Measurements from ENCODE around the gene USP6NL.

The USP6NL gene

DNA sequence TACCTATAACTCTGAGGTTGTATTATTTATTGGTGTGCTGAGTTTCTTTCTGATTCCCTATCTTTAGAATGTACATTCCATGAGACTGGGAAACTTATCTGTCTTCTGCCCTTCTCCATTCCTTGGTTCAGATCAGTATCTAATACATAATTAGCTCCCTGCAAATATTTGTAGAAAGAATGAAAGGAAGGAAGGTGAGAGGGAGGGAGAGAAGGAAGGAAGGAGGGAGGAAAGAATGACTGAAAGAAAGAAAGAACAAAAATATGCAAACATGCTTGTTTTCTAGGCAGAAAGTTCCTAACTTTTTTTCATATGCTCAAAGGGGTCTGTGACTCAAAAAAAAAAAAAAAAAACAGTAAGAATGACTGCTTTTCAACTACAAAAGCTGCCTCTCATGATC, 3.9 kb upstream of the USP6NL start:
- DNase-seq: no peak

DNA sequence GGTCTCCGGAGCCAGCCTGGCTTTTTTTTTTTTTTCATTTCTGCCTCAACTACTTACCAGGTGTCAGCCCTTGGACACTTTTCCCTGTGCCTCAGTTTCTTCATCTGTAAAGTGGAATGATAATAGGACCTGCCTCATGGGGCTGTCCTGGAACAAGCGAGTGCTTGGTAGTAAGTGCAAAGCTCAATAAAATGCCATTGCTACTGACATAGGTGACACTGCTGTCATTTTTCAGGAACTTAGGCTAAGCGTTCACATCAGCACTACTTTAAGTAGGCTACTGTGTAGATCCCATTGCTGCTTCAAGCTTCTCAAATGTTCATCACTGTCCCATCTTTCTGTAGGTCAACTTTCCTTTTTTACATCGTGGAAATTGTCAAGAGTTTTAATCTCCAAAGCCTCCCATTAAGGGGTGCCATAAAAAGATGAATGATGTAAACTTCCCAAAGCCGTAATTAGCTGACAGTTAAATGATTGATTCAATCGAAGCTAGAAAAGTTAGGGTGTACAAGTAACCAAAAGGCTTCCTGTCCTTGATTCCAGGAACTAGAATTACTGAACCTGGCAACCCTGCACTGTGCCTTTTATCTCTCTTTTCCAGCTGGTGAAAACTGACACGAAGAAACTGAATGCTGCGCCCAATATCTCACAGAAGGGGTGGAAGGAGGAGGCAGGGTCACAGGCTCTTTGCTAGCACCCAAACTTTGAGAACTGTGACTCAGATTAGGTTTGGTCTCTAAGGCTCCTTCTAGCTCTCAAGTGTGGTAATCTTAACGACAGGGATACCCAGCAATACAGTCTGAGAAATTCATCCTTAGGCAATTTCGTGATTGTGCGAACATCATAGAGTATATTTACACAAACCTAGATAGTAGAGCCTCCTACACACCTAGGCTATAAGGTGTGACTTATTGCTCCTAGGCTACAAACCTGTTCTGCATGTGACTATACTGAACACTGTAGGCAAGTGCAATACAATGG, 861 bp upstream of the USP6NL start:
- DNase-seq: peak; percentile 4 to 9

DNA sequence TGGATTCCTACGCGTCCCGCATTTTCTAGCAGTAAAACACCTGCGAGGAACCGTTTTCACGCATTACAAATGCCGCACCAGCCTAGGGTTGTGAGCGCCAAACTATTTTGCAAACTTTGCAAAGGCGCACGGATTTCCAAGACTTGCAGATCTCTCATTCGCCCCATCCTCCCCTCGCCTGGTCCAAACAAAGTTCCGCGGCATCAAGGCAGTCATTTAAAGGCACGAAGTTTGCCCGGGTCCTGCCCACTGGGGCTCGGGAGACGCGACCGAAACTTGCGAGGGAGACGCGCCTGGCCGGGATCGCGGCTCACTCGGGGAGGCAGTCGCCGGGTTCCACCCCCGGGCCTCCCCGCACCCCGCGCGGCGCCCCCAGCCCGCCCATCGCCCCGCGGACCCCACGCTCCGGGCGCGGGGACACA, 613 bp downstream of the USP6NL start:
- peak; percentile 14 to 21 for DNase-seq

DNA sequence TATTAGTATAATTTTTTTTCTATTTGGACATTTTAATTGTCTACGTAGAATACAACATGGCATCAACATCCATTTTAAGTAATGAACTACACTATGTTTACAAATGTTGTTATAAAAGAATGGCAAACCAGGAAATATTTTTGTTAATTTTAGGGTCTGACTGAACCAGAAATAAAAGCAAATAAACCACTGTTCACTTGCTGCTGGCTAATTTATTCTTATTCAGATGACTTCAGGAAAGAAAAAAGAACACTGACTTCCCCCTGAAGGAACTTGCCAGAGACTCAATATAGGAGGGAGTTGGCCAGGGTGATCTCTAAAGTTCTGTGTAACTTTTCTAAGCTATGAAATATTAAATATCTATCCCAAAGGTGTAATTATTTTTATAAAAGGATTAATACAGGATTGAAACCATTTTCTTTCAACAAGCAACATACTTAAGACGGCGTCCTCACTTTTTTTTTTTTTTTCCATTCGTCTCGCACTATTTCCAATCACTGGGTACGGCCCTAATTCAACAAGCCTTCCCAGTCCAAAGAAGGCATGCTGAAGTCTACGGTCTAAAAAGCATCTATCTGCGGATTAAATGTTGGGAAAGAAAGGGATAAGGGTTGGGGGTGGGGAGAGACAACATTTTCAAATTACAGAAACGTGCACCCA, 1.2 kb downstream of the USP6NL start:
- no peak for DNase-seq

DNA sequence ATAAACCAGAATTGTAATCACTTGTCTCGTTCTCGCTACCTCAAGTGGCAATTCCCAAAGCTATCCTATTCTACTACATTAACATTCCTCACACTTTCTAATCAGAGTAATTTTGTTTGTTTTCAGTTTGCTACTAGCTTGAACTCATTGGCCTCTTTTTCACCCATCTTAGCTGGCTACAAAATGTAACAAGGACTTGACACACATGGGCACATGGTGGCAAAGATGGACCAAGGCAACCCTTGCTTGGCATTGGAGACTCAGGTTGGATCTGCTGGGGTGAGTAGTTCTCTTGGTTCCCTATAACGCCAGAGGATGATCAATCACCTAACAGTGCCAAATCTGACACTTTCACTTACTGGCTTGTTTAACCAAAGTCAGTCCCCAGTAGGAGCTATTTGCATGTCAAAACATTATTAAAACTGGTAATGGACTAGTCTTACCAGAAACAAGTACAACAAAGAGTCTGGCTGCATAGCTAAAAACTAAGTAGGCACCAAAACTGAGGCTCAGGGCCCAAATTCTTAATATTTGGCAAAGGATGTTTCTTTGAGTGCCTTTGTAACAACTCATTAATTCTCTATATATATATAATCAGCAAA, 1.9 kb downstream of the USP6NL start:
- DNase-seq: no peak

DNA sequence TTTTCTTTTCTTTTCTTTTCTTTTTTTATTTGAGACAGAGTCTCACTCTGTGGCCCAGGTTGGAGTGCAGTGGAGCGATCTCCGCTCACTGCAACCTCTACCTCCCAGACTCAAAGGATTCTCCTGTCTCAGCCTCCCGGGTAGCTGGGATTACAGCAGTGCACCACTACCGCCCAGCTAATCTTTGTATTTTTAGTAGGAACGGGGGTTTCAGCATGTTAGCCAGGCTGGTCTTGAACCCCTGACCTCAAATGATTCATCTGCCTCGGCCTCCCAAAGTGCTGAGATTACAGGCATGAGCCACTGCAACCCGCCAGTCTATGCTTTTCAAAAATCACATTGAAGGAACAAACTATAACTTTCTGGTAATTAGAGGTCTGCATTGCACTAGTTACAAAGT, 2.4 kb downstream of the USP6NL start:
- DNase-seq: no peak

DNA sequence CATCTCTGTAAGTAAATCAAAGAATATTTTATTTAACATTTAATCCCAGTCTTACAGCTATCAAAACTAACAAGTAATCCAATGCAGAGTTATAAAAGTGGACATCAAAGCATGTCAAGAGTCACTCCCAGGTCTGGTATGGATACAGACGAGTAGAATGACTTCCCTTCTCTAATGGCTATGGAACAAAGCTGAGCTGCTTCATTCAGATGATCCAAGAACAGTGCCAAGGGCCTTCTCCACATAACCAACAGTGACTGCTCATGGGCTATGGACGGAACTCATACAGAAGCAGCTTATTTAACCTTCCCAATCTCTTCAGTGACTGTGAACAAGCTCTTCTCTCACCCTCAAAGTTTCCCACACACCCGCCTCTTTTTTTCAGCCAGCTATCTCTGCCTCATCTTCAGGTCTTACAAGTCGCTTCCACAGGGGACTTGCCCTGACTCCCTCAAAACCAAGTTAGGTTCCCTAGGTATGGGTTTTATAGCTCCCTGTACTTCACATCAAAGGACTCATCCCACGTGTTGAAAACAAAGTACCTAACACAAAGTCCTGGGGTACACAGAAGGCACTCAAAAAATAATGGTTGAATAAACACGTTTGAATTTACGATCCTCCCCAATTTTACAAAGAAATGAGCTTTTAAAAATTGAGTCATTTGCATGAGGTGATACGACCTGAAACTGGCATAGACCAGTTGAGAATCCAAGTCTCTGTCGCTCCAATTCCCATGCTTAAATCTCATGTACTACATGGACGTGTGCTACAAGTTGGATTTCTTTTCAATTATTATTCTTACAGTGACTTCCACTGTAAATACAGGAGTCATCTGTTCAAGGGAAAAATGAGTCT, 3.1 kb downstream of the USP6NL start:
- DNase-seq: no peak

DNA sequence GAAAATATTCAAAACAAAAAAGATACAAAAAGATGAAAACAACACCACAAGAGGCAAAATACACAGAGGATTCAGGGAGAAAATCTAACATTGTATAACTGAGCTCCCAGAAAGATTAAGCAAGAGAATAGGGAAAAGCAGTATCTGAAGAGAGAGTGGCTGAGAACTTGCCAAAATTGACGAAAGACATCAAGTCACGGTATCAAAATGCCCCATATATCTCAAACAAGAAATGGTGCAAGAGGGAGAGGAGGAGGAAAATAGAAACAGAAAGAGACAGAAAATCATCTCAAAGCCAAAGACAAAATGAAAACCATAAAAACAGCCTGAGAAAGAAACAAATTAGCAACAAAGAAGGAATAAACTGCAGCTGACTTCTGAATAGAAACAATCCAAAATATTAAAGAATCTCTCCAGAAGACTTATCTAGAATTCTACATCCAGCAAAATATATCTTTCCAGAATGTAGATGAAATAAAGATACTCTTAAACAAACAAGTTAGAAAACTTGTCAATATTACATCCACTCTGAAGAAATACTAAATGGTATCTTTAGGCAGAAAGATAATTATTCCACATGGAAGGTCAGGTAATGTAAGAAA, 5.5 kb downstream of the USP6NL start:
- no peak for DNase-seq

DNA sequence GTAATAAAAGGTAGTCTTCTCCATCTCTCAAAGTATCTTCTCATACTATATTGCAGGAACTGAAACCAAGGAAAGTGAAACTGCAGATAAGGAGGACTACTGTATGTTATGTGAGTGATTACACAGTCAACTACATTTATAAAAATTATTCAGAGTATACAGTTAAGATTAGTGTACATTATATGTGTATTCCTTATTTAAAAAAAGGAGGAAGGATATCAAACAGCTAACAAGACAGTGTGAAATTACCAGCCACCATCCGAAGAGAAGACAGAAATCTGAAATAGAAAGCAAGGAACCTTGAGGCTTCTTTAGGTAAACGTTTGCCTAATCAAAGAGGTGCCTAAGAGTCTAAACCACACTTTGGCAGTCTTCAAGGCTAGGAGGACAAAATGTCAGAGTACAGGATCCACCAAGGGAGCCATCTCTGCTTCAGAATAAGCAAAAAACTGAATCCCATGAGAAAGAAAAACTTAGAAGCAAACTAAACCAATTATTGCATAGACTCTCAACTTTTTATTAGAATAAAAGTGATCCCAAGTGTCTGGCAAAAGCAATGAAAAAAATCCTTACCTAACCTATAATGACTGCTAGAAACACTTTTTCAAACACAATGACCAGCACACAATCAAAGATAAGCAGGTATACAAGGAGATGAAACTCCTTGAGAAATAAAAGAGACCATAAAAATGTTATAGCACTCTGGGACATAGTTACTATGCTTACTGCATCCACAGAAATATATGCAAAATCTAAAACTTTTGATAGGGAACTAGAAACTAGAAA, 6.4 kb downstream of the USP6NL start:
- DNase-seq: no peak

DNA sequence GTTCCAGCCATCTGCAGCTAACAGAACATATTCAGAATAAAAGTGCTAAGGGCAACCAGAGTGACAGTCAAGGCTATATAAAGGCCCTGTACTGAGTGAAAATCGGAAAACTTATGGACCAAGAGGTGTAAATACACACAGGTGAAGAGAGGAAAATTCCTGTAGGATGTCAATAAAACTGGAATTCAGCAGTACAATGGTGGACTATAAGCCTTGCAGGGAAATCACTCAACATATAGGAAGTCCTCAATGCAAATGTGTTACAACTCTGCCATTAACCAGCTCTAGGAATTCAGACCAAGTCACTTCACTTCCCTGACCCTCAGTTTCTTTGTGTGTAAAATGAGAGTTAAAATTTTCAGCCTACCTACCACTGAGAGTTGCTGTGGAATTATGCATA, 7.7 kb downstream of the USP6NL start:
- DNase-seq: no peak

DNA sequence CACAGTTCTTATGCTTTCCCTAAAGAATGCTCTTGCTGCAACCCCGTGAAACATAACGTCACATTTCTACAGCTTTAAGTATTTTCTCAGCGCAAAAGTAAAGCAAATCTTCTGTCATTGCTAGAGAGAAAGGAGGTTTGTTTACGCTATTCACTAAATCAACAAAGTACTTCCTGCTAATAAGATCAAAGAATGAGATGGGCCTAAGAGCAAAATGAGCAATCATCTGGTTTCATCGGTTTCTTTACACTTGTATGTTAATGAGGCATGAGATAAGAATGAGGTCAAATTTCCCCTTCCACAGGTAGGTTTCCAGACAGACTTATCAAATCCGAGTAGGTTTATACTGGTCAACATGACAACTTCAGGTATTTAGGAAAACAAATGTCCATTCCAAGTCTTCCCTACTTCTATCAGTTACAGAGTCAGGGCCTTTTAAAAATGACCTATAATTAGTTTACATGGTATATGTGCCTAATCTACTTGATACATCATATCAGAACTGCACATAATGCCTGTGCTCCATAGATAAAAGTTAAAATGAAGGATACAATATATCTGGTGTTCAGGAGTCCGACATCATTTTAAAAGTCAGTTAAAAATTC, 8.4 kb downstream of the USP6NL start:
- no peak for DNase-seq

DNA sequence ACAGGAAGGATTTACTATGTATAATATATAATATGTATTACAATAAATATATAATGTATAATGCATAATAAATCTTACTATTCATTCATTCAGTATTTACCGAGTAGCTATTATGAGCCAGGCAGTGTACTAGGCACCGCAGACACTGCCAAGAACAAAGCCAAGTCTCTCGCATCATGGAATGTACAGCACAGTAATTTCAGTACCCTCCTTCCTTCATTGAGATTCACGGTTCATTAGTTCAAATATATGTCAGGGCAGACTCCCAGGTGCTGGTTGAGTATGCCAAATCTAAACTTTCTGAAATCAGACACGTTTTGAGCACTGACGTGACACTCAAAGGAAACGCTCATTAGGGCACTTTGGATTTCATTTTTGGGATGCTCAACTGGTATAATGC, 9.1 kb downstream of the USP6NL start:
- no peak for DNase-seq

DNA sequence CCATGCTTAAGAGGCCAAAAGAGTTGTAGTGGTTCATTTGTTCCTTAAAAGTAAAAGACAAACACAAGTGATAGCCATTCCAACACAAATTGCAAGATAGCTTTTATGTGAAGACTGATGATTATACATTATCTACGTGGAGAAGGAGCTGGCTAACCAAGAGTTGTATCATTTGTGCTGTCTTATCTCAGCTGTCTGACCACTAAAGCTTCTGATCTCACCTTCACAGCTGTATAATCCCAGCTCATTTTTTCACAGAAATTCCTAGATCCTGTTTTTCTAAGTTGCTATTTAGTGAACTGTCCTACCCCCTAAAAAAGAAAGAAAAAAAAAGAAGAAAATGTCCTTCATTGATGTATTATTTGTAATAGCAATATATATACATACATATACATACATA, 9.8 kb downstream of the USP6NL start:
- no peak for DNase-seq

DNA sequence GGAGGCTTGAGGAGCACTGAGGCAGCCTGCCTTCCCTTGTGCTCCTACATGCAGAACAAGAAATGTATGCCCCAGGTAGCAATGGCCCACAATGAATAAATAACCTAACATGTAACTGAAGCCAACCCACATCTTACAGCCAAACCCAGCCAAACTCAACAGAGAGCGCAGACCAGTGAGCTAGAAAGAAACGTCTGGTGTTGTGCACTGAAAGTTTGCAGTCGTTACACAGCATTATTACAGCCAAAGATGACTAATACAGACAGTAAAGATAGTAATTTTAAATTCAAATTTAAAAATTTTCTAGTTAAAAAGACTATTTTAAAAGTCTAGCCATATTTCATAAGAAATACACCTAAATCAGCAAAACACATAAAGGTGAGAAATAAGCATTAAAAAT, 11.2 kb downstream of the USP6NL start:
- no peak for DNase-seq

DNA sequence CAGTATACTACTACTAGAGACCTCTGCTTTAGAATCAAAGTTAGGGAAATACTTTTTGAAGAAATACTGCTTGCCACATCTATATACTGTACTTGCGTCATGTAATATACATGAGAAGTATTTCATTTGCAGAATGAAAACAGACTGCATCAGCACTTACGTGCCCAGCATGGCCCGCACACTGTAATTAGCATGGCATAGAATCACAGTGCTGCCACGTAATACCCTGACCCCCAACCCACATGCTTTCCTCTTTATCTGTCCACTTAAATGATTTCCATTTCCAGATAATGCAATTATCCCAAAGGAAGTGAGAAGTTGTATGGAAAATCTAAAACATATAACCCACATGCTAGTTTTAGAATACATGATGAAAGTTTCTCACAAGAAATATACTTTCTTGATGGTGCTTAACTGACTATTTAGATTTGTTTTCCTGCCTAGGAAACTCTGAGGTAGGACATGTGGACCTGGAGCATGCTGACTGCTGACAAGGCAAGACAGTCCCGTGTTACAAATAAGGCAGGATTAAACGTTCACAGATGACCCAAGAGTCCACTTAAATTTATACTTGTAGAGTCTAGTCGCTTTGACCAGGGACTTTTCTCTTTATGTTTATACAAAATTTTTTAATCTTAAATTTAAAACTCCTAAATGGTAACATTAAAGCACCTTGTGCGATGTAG, 12.6 kb downstream of the USP6NL start:
- no peak for DNase-seq

DNA sequence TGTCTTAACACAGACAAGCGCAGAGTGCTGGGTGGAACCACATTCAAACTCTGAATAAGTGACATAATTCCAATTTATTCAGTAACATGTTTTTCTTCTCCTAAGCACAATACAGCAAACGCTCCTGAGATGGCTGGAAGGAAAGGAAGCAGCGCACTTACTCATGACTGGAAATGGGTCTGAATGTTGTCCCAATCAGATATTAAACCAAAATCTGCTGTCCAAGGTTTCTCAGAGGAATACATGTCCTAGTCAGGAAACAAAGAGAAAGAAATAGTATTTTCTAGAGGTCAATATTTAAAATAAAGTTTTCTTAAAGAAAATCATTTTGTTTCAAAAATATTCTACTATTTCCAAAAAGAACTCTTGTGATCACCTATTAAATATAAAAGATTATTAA, 14.0 kb downstream of the USP6NL start:
- no peak for DNase-seq

DNA sequence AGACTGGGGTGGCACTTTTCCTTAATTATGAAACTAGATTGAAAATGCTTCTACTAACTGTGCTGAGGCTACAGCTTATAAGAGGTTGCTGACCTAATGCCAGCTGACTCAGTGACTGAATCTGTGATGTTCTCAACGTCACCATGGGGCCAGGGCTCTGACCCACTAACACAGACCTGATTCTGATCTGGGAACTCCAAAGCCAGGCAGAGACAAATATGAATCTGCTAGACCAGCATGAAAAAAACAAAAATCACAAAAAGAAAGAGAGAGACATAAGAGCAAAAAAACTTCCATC, 16.1 kb downstream of the USP6NL start:
- DNase-seq: no peak

DNA sequence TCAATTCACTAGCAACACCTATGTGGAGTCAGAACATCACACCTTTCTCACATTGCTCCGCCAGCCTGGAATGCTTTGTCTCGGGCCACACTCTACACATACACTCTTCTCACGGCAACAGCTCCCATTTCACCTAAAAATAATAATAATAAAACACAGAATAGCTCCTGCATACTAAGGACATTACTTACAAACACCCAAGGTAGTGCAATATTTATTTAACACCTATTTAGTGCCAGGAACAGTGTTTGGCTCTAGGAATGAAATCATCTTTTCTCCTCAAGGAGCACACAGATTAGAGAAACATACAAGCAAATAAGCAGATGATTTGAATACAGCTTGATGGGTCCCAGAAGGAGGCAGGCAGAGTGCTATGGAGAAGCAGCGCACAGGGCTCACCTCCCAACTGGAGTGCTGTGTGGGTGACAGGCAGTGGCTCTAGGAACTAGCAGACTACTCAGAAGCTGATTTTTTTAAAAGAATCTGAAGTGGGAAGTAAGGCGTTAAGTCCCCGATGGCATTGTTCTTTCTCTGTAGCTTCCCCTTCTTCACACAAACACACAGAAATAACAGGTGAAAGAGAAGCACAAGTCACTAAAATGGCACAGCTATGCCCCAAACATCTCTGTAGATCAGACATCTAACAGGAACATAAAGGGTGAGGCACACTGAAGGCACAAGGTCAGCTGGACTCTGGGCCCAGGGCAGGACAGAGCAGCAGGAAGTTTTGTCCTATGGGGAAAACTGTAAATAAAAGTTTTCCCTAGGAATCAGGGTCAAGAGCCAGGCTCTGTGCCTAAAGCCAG, 16.7 kb downstream of the USP6NL start:
- no peak for DNase-seq

DNA sequence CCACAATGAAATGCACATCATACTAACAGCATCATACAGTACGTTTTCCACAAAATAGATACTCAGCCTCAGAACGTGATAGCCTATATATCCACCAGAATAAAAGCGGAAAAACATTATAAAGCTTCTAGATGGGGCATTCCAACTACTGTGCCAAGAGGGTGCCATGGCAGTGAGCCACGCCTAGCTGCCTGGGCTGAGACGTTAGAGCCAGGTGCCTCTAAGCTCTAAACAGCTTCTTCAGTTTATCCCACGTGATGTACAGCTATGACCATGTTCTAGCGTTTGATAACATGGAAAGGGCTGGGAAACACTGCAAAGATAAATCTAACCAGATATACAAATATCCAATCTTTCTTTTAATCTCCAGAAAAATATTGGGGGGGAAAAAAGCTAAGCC, 17.8 kb downstream of the USP6NL start:
- no peak for DNase-seq

DNA sequence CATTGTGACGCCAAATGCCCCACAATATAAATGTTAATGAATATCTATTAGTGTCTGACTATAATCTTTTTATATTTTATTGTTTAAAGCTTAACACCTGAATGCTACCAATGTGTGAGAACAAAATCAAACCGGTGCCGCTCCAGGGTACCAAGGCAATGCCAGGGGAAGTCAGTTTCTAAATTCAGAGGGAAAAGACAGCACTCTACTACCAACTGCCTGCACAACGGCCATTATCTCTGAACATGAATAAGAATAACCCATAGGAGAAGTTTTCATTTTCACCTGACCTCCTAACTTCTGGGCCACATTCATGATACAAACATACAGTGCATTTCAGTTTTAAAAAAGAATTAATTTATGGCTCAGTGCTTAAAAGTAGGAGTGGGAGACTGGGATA, 21.7 kb downstream of the USP6NL start:
- DNase-seq: no peak

Measured in activated CD4-positive, alpha-beta T cell treated with anti-CD3 and anti-CD28 coated beads for 4 hours (primary cell).